ENCODE results near the gene GPBP1L1.

GRCh38 chr1:45622524-45623394 is 63.6 kb downstream of the GPBP1L1 start:
- no peak for TF ChIP-seq EZH2phosphoT487 (IDR thresholded peaks at IDR 0.05; ENCODE audit: low read depth)
- TF ChIP-seq, protein P1, sequence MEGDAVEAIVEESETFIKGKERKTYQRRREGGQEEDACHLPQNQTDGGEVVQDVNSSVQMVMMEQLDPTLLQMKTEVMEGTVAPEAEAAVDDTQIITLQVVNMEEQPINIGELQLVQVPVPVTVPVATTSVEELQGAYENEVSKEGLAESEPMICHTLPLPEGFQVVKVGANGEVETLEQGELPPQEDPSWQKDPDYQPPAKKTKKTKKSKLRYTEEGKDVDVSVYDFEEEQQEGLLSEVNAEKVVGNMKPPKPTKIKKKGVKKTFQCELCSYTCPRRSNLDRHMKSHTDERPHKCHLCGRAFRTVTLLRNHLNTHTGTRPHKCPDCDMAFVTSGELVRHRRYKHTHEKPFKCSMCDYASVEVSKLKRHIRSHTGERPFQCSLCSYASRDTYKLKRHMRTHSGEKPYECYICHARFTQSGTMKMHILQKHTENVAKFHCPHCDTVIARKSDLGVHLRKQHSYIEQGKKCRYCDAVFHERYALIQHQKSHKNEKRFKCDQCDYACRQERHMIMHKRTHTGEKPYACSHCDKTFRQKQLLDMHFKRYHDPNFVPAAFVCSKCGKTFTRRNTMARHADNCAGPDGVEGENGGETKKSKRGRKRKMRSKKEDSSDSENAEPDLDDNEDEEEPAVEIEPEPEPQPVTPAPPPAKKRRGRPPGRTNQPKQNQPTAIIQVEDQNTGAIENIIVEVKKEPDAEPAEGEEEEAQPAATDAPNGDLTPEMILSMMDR (IDR thresholded peaks at IDR 0.05; ENCODE audit: low read depth, low read length), result no peak

All from OCI-LY3 (cell line).